RWPE1 (cell line): ENCODE data around the gene TLCD3B.

Experiments used
- CTCF ChIA-PET: fragments of 350-600 bp; sonication (Branson Sonifier 250); formaldehyde crosslinking; extraction: SDS; loops from one replicate; lab custom pipeline; 2021; lab: Yijun Ruan, JAX
- POLR2A ChIA-PET: fragments of 400-600 bp; formaldehyde crosslinking; extraction: SDS; loops from one replicate; lab custom pipeline; 2020; ENCODE audit warnings: antibody characterized with exemption; ENCODE audit not compliant: low non-redundant PET; lab: Yijun Ruan, JAX
- DNase-seq: peaks from one replicate; pipeline ENCODE4 v3.0.0; 2012; ENCODE audit warnings: low spot score
- H3K27ac ChIP-seq: fragments of 450-650 bp; 2 replicates; pipeline ENCODE4 v1.5.1; 2017
- CTCF ChIP-seq: fragments of 450-650 bp; conservative IDR thresholded peaks from 2 replicates; pipeline ENCODE4 v1.5.1; 2017; ENCODE audit warnings: low read depth, mild to moderate bottlenecking

Gene TLCD3B

DNA sequence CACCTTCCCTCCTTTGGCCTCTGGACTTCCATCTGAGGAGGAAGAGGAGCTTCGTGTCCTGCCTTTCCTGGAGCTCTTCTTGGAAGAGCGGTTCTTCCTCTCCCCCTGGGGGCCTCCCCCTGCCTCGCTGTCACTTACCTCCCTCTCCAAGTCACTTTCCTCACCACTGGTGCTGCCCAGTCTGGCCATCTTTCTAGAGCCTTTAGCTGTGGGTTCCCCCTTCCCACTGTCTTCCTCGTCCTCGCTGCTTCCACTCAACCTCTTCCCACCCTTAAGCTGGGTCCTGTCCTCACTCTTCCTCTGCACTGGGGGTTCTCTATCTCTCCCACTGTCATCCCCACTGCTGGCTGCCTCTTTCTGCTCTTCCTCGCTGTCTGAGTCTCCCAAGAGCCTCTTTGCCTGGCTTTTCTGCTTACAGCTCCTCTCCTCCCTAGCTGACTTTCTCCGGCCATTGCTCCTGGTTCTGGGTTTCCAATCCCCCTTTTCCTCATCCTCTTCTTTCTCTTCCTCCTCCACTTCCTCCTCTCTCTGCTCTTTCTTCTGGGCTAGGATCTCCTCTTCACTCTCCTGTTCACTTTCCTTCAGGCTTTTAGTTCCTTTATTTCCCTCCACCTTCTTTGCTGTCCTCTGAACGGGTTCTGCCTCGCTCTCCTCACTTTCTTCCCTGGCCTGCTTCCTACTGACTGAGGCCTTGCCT lies 37.0 kb downstream of the TLCD3B start:
- DNase-seq = no peak
- ChIA-PET POLR2A (interaction anchor here (0.7 to 1.1 kb wide), 3 partner anchors 9 to 21 kb away, joined by 3 to 5 read pairs (median 3); partner anchors contain the start of gene TAOK2), CTCF (interaction anchor here (0.8 to 1.2 kb wide), 3 partner anchors 11 to 131 kb away, joined by 3 to 5 read pairs (median 4); partner anchors contain the start of genes C16orf92 and CDIPT)
- TF ChIP-seq CTCF = no peak
- peak overlapping the region; percentile 97 for H3K27ac ChIP-seq

- ChIA-PET CTCF (interaction anchor here (0.8 to 1.2 kb wide), 3 partner anchors 10 to 130 kb away, joined by 3 to 5 read pairs (median 4); partner anchors contain the start of genes C16orf92 and CDIPT), POLR2A (interaction anchor here (0.7 kb wide), 1 partner anchor 10 kb away, joined by 3 read pairs; no protein-coding TSS in a partner anchor)
- DNase-seq = no peak
- peak overlapping the region; percentile 97 for H3K27ac ChIP-seq
- no peak for TF ChIP-seq CTCF
Observed at GRCh38 chr16:29993191-29993902, 37.7 kb downstream of the TLCD3B start.

DNA sequence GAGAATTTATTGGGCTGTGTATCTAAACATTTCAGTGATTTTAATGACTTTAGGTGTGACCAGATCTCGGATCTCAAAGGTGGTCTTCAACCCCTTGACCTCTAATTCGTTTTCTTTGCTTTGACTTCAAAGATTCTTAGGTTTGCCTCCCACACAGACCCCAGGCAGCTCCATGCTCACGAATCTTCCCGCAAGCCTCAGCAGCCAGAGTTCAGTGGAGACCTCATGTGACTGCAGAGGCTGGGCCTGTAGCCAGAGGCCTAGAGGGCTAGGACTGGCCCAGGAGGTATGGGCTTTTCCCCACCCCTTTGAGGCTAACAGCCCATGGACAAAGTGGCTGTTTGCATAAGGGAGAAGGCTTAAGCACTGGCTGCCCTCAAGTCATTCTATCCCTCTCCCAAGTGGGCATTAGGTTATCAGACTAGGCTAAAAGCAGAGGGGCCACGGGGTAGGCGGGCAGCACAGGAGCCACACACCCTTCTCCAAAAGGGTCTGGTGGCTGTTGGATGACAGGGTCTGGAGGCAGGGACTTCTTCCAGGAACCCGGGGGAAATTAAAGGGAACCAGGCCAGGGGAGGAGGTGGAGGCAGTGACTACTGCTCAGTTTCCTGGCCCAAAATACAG lies 38.6 kb downstream of the TLCD3B start:
- ChIA-PET POLR2A (interaction anchor here (0.5 to 0.6 kb wide), 2 partner anchors 92 to 93 kb away, joined by 3 to 5 read pairs; partner anchors contain the start of gene SEZ6L2), CTCF (no interaction called here)
- H3K27ac ChIP-seq = peak overlapping the region; percentile 97
- DNase-seq = no peak
- TF ChIP-seq CTCF = no peak

- no peak for DNase-seq
- CTCF ChIA-PET = no interaction called here
- H3K27ac ChIP-seq = peak overlapping the region; percentile 97
- POLR2A ChIA-PET = no interaction called here
- TF ChIP-seq CTCF = no peak
Observed at GRCh38 chr16:29991571-29991904, 39.5 kb downstream of the TLCD3B start.

- ChIA-PET CTCF (no interaction called here), POLR2A (no interaction called here)
- TF ChIP-seq CTCF = no peak
Observed at GRCh38 chr16:29990883-29991570, 40.0 kb downstream of the TLCD3B start.

GRCh38 chr16:29990034-29990433 lies 41.0 kb downstream of the TLCD3B start:
- ChIA-PET POLR2A (no interaction called here), CTCF (no interaction called here)
- H3K27ac ChIP-seq = no peak overlapping the region
- TF ChIP-seq CTCF = no peak
- no peak for DNase-seq

More at GRCh38 chr16:29990883-29991570, 40.0 kb downstream of the TLCD3B start:
- DNase-seq = no peak
- H3K27ac ChIP-seq = peak overlapping the region; percentile 97
